SH-SY5Y (cell line): ENCODE results near the gene ELOVL7.

Experiments
- GATA2 ChIP-seq: IDR thresholded peaks from 2 replicates; pipeline ENCODE4 v1.6.1; 2011; ENCODE audit warnings: mild to moderate bottlenecking, low read depth, low read length
- GATA3 ChIP-seq: IDR thresholded peaks from 2 replicates; pipeline ENCODE4 v1.6.1; 2011; ENCODE audit warnings: low read depth, mild to moderate bottlenecking, low read length, moderate library complexity

- TF ChIP-seq GATA2 (no peak), GATA3 (no peak)
Observed at GRCh38 chr5:60719329-60719728, 124.7 kb downstream of the ELOVL7 start.
